IMR-90 (cell line): ENCODE results near the gene EXOC6B. TPM values are rescaled to one million over a fixed set of nuclear protein-coding genes. Genes with fewer than 3 reads are reported as not detected.

Experiments used
- ATAC-seq: fragments of 200-7000 bp; cut with Tn5 transposase; 2 replicates; pipeline ENCODE4 v1.9.1; 2020; ENCODE audit warnings: low read depth, mild to moderate bottlenecking, moderate library complexity
- BruUV-seq: library from RNA; stranded (reverse); fragments of 400-500 nt; replicated peaks from 2 replicates; lab custom pipeline; 2021; lab: Mats Ljungman, UMichigan
- CTCF ChIA-PET: fragments of 300-600 bp; formaldehyde crosslinking; extraction: SDS; loops from one replicate; lab custom pipeline; 2021; ENCODE audit warnings: antibody characterized with exemption; lab: Yijun Ruan, JAX
- POLR2A ChIA-PET: fragments of 300-600 bp; sonication (Branson Sonifier 250); formaldehyde crosslinking; loops from one replicate; lab custom pipeline; 2022; ENCODE audit warnings: antibody characterized with exemption; ENCODE audit not compliant: unreplicated experiment; lab: Charles Lee
- DNase-seq: peaks from one replicate; pipeline ENCODE4 v3.0.0; 2013
- H2AFZ ChIP-seq: replicated peaks from 2 replicates; pipeline ENCODE3; 2013; ENCODE audit warnings: low read length, mild to moderate bottlenecking; ENCODE audit not compliant: poor library complexity
- H2AK5ac ChIP-seq: 2 replicates; pipeline ENCODE4 v1.6.1; 2013; ENCODE audit warnings: low read depth, low read length, inconsistent platforms
- H2AK9ac ChIP-seq: replicated peaks from 2 replicates; pipeline ENCODE3; 2013; ENCODE audit warnings: mild to moderate bottlenecking, low read depth, low read length, moderate library complexity; ENCODE audit not compliant: poor library complexity
- H2BK120ac ChIP-seq: 2 replicates; pipeline ENCODE4 v1.6.1; 2013; ENCODE audit warnings: low read depth, low read length, inconsistent platforms
- H2BK15ac ChIP-seq: 3 replicates; pipeline ENCODE4 v1.6.1; 2013; ENCODE audit warnings: low read depth, low read length, inconsistent platforms
- H2BK20ac ChIP-seq: 2 replicates; pipeline ENCODE4 v1.6.1; 2013; ENCODE audit warnings: low read depth, mild to moderate bottlenecking, inconsistent platforms, low read length, moderate library complexity
- H2BK5ac ChIP-seq: 2 replicates; pipeline ENCODE4 v1.6.1; 2013; ENCODE audit warnings: mild to moderate bottlenecking, low read depth, low read length, inconsistent platforms; ENCODE audit not compliant: poor library complexity, severe bottlenecking
- H3K14ac ChIP-seq: replicated peaks from 2 replicates; pipeline ENCODE4 v1.6.1; 2013; ENCODE audit warnings: low read depth, low read length, inconsistent platforms
- H3K18ac ChIP-seq: 2 replicates; pipeline ENCODE4 v1.6.1; 2013; ENCODE audit warnings: low read depth, low read length, control low read depth
- H3K23ac ChIP-seq: 2 replicates; pipeline ENCODE4 v1.6.1; 2013; ENCODE audit warnings: low read depth, low read length, inconsistent platforms
- H3K27ac ChIP-seq: 2 replicates; pipeline ENCODE4 v1.5.1; 2013; ENCODE audit warnings: mild to moderate bottlenecking, control low read depth, low read length; ENCODE audit not compliant: insufficient read depth
- H3K27me3 ChIP-seq: 2 replicates; pipeline ENCODE4 v1.6.1; 2013; ENCODE audit warnings: low read length; ENCODE audit not compliant: control insufficient read depth, insufficient read depth
- H3K36me3 ChIP-seq: 2 replicates; pipeline ENCODE4 v1.6.1; 2013; ENCODE audit warnings: low read length, mixed read lengths; ENCODE audit not compliant: control insufficient read depth, insufficient read depth
- H3K4ac ChIP-seq: 2 replicates; pipeline ENCODE4 v1.6.1; 2013; ENCODE audit warnings: low read depth, low read length, inconsistent platforms
- H3K4me1 ChIP-seq: 2 replicates; pipeline ENCODE4 v1.6.1; 2013; ENCODE audit warnings: low read length, mixed read lengths; ENCODE audit not compliant: control insufficient read depth, insufficient read depth
- H3K4me2 ChIP-seq: 2 replicates; pipeline ENCODE4 v1.6.1; 2013; ENCODE audit warnings: low read depth, mild to moderate bottlenecking, control low read depth, low read length, moderate library complexity
- H3K4me3 ChIP-seq: 2 replicates; pipeline ENCODE4 v1.5.1; 2013; ENCODE audit warnings: low read depth, mild to moderate bottlenecking, control low read depth, low read length, moderate library complexity; ENCODE audit not compliant: insufficient read depth
- H3K56ac ChIP-seq: 2 replicates; pipeline ENCODE4 v1.6.1; 2013; ENCODE audit warnings: low read length, inconsistent platforms; ENCODE audit not compliant: insufficient read depth; ENCODE audit errors: extremely low read depth
- H3K79me1 ChIP-seq, 2 experiments: 2 replicates each; pipeline ENCODE4 v1.6.1; 2013; ENCODE audit warnings: low read length in 2 of 2, inconsistent platforms in 1 of 2, low read depth in 1 of 2
- H3K9ac ChIP-seq: 2 replicates; pipeline ENCODE4 v1.6.1; 2013; ENCODE audit warnings: low read depth, low read length, control low read depth
- H3K9me1 ChIP-seq: 2 replicates; pipeline ENCODE4 v1.6.1; 2013; ENCODE audit warnings: low read length, inconsistent platforms; ENCODE audit not compliant: insufficient read depth
- H3K9me3 ChIP-seq: 2 replicates; pipeline ENCODE4 v1.6.1; 2013; ENCODE audit warnings: low read length; ENCODE audit not compliant: control insufficient read depth, insufficient read depth
- H4K20me1 ChIP-seq: 2 replicates; pipeline ENCODE4 v1.6.1; 2013; ENCODE audit warnings: low read length, inconsistent platforms; ENCODE audit not compliant: insufficient read depth
- H4K5ac ChIP-seq: 2 replicates; pipeline ENCODE4 v1.6.1; 2013; ENCODE audit warnings: mild to moderate bottlenecking, low read depth, low read length, control low read depth
- H4K8ac ChIP-seq, 2 experiments: 2 replicates each; pipeline ENCODE4 v1.6.1; 2013; ENCODE audit warnings: low read depth in 2 of 2, low read length in 2 of 2, control low read depth in 1 of 2, inconsistent platforms in 1 of 2
- H4K91ac ChIP-seq: 2 replicates; pipeline ENCODE4 v1.6.1; 2013; ENCODE audit warnings: low read depth, low read length, inconsistent platforms; ENCODE audit not compliant: insufficient read depth
- BHLHE40 ChIP-seq: fragments of 150-350 bp; IDR thresholded peaks from 2 replicates; pipeline ENCODE4 v1.6.1; 2016; ENCODE audit warnings: mild to moderate bottlenecking, low read depth, low read length
- CEBPB ChIP-seq: IDR thresholded peaks from 2 replicates; pipeline ENCODE4 v1.6.1; 2012; ENCODE audit warnings: low read depth, low read length, improper control_type of control experiment
- CHD1 ChIP-seq: IDR thresholded peaks from 2 replicates; pipeline ENCODE4 v1.6.1; 2012; ENCODE audit warnings: low read depth, low read length, improper control_type of control experiment
- FOS ChIP-seq: fragments of 150-350 bp; IDR thresholded peaks from 2 replicates; pipeline ENCODE4 v1.6.1; 2016; ENCODE audit warnings: low read depth, low read length
- MAFK ChIP-seq: IDR thresholded peaks from 2 replicates; pipeline ENCODE4 v1.6.1; 2012; ENCODE audit warnings: low read depth, low read length, improper control_type of control experiment
- MAZ ChIP-seq: IDR thresholded peaks from 2 replicates; pipeline ENCODE4 v1.6.1; 2012; ENCODE audit warnings: low read depth, mild to moderate bottlenecking, low read length, improper control_type of control experiment, moderate library complexity, borderline replicate concordance
- POLR2A ChIP-seq: IDR thresholded peaks from 2 replicates; pipeline ENCODE4 v1.6.1; 2012; ENCODE audit warnings: mild to moderate bottlenecking, low read depth, low read length
- RAD21 ChIP-seq: IDR thresholded peaks from 2 replicates; pipeline ENCODE4 v1.6.1; 2012; ENCODE audit warnings: low read length, improper control_type of control experiment
- RCOR1 ChIP-seq: IDR thresholded peaks from 2 replicates; pipeline ENCODE4 v1.6.1; 2012; ENCODE audit warnings: mild to moderate bottlenecking, low read length, improper control_type of control experiment; ENCODE audit not compliant: insufficient replicate concordance
- RFX5 ChIP-seq: IDR thresholded peaks from 2 replicates; pipeline ENCODE4 v1.8.0; 2012; ENCODE audit warnings: low read depth, mild to moderate bottlenecking, low read length, moderate library complexity
- dilution Hi-C: fragments of 300-500 bp; cut with HindIII; formaldehyde crosslinking; loops from one replicate; pipeline ENCODE4 v1.14.3; 2018; ENCODE audit warnings: low sequenced_read_pairs; ENCODE audit not compliant: unreplicated experiment
- in situ Hi-C: fragments of 300-500 bp; cut with MboI; formaldehyde crosslinking; loops from 3 replicates; pipeline ENCODE4 v1.14.3; 2019; ENCODE audit warnings: low sequenced_read_pairs, inconsistent platforms, mixed read lengths
- intact Hi-C: fragments of 100-400 bp; cut with micrococcal nuclease; formaldehyde crosslinking; loops from 2 replicates; pipeline ENCODE4 v1.10.0; 2022
- polyA plus RNA-seq, 3 experiments: library from polyadenylated mRNA; depleted of rRNA; stranded (reverse); fragments of >200 nt; gene quantifications; 2 replicates each; pipeline ENCODE4 v1.2.3, GENCODE V29; 2012; ENCODE audit warnings: low replicate concordance in 1 of 3
- total RNA-seq: library from RNA; depleted of rRNA; stranded (reverse); fragments of >200 nt; gene quantifications from 2 replicates; pipeline ENCODE4 v1.2.3, GENCODE V29; 2012
- TF ChIP-seq, protein P1 (sequence below): conservative IDR thresholded peaks from 2 replicates; pipeline ENCODE4 v1.5.1; 2012; ENCODE audit warnings: mild to moderate bottlenecking, low read depth, low read length, improper control_type of control experiment
- TF ChIP-seq, protein P2 (sequence below): fragments of 150-350 bp; IDR thresholded peaks from 2 replicates; pipeline ENCODE4 v1.6.1; 2016; ENCODE audit warnings: low read depth, mild to moderate bottlenecking, low read length, moderate library complexity, borderline replicate concordance
- TF ChIP-seq, protein P3 (sequence below): fragments of 150-350 bp; IDR thresholded peaks from 2 replicates; pipeline ENCODE4 v1.6.1; 2017; ENCODE audit warnings: mild to moderate bottlenecking, antibody characterized with exemption, low read length, low read depth

The EXOC6B gene
- total and polyA plus RNA-seq, 2 of the 4 experiments (the other 2 are of a cell fraction), result 10.2 to 29.4 TPM

DNA sequence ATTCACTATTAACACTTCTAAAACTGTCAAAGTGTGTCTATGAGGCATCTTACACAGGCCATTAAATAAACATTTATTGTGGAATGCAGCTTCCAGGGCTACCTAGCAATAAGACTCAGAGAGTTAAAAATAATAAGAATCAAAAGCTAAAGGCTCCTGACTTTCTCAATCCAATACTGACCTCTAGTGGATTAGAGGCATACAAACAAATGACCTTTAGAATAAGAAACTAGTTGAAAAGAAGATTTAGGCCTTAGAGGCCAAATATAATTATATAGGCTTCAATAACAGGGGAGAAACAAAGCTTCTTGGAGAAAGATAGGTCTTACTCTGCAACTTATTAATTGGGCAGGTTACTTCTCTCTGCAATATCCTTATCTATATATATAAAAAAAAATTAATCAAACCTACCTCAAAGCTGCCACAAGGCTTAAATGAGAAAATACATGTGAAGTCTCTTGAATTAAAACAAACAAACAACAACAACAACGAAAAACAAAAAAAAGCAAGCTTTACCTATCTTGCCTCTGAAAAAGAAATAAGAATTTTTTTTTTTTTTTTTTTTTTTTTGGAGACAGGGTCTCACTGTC lies 246.1 kb downstream of the EXOC6B start (continued):
- no peak for TF ChIP-seq RFX5

DNA sequence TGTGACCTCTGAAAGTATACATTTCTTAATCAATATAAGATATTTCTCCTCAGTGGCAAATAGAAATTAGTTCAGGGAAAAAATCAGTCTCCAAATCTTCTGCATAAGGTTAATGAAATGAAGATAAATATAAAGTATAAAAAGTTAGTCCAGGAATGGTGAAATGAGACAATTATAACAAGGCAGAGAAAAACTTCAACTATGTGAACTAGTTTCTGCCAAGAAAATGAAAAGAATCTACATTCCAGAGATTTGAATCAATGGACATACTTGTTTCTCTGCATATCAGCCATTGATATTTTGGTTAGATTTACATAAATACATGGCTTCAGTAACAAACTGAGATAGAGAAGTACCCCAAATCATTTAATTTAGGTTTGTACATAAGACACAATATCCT lies 249.0 kb downstream of the EXOC6B start:
- Histone ChIP-seq H3K9ac (no peak overlapping the region), H3K18ac (no peak overlapping the region), H4K5ac (no peak overlapping the region), H3K4me3 (no peak overlapping the region), H2AK5ac (no peak overlapping the region), H3K14ac (no peak overlapping the region), H2BK5ac (peak overlapping the region; percentile 71), H3K4ac (no peak overlapping the region), H2BK120ac (no peak overlapping the region), H3K23ac (no peak overlapping the region), H2BK20ac (no peak overlapping the region), H2AFZ (no peak overlapping the region), H3K79me1 (peaks cover 0 to 11% of the 10 kb centered on the region in 2 experiments; a peak in 3 of 4 replicates), H4K91ac (no peak overlapping the region), H3K9me1 (no peaks in the 10 kb centered on the region; the same call in 1 of the 2 replicates), H3K9me3 (no peaks in the 10 kb centered on the region), H4K8ac (no peak overlapping the region; a peak in 1 of 4 replicates), H3K56ac (no peak overlapping the region), H2BK15ac (no peak overlapping the region), H3K4me2 (peak overlapping the region; percentile 22; the same call in 1 of the 2 replicates), H3K4me1 (peaks cover 4% of the 10 kb centered on the region; the same call in 1 of the 2 replicates), H2AK9ac (no peak overlapping the region), H3K27me3 (no peaks in the 10 kb centered on the region), H3K27ac (no peak overlapping the region; the same call in 1 of the 2 replicates), H3K36me3 (no peaks in the 10 kb centered on the region), H4K20me1 (peaks cover 6% of the 10 kb centered on the region; the same call in 1 of the 2 replicates)
- ATAC-seq (peak; percentile 57), DNase-seq (peak; percentile 53)
- in situ Hi-C loops (loop anchor here (10.0 to 25.0 kb wide), 2 partner anchors 422 to 1040 kb away; no protein-coding TSS in a partner anchor), dilution Hi-C loops (no loop called here), intact Hi-C loops (loop anchor here (5.0 kb wide), 2 partner anchors 965 to 1445 kb away; partner anchors contain the start of genes MCEE and MPHOSPH10)
- BruUV-seq, result no TSS peak
- CTCF ChIA-PET, result interaction anchor here (0.5 to 0.9 kb wide), 4 partner anchors 10 to 427 kb away, joined by 3 read pairs; no protein-coding TSS in a partner anchor
- POLR2A ChIA-PET, result no interaction called here
- TF ChIP-seq, protein P1, sequence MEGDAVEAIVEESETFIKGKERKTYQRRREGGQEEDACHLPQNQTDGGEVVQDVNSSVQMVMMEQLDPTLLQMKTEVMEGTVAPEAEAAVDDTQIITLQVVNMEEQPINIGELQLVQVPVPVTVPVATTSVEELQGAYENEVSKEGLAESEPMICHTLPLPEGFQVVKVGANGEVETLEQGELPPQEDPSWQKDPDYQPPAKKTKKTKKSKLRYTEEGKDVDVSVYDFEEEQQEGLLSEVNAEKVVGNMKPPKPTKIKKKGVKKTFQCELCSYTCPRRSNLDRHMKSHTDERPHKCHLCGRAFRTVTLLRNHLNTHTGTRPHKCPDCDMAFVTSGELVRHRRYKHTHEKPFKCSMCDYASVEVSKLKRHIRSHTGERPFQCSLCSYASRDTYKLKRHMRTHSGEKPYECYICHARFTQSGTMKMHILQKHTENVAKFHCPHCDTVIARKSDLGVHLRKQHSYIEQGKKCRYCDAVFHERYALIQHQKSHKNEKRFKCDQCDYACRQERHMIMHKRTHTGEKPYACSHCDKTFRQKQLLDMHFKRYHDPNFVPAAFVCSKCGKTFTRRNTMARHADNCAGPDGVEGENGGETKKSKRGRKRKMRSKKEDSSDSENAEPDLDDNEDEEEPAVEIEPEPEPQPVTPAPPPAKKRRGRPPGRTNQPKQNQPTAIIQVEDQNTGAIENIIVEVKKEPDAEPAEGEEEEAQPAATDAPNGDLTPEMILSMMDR, result no peak
- TF ChIP-seq RFX5, result no peak
- TF ChIP-seq MAFK, result no peak
- no peak for TF ChIP-seq RCOR1
- TF ChIP-seq CHD1, result no peak
- TF ChIP-seq BHLHE40, result no peak
- no peak for TF ChIP-seq POLR2A
- no peak for TF ChIP-seq FOS
- TF ChIP-seq, protein P2, sequence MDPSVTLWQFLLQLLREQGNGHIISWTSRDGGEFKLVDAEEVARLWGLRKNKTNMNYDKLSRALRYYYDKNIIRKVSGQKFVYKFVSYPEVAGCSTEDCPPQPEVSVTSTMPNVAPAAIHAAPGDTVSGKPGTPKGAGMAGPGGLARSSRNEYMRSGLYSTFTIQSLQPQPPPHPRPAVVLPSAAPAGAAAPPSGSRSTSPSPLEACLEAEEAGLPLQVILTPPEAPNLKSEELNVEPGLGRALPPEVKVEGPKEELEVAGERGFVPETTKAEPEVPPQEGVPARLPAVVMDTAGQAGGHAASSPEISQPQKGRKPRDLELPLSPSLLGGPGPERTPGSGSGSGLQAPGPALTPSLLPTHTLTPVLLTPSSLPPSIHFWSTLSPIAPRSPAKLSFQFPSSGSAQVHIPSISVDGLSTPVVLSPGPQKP, result no peak
- TF ChIP-seq CEBPB, result no peak
- TF ChIP-seq, protein P3, sequence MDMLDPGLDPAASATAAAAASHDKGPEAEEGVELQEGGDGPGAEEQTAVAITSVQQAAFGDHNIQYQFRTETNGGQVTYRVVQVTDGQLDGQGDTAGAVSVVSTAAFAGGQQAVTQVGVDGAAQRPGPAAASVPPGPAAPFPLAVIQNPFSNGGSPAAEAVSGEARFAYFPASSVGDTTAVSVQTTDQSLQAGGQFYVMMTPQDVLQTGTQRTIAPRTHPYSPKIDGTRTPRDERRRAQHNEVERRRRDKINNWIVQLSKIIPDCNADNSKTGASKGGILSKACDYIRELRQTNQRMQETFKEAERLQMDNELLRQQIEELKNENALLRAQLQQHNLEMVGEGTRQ, result no peak
- TF ChIP-seq MAZ, result no peak
- no peak for TF ChIP-seq RAD21
